Bronchial epithelial cell (primary cell): ENCODE results near the gene KIF3B. TPM values are rescaled to one million over a fixed set of nuclear protein-coding genes. Genes with fewer than 3 reads are reported as not detected.

Source experiments
- DNase-seq: peaks from one replicate; pipeline ENCODE4 v3.0.0-alpha.2; 2010; ENCODE audit warnings: low read depth
- FAIRE-seq: peaks from 2 replicates; lab custom pipeline; 2011; peaks lifted over from hg19 to GRCh38; lab: Jason Lieb, UNC
- H3K27me3 ChIP-seq: 2 replicates; pipeline ENCODE4 v1.5.1; 2011; ENCODE audit warnings: low read length; ENCODE audit not compliant: control insufficient read depth, insufficient read depth
- H3K36me3 ChIP-seq: 2 replicates; pipeline ENCODE4 v1.5.1; 2011; ENCODE audit warnings: low read length; ENCODE audit not compliant: control insufficient read depth, insufficient read depth
- H3K4me3 ChIP-seq: 2 replicates; pipeline ENCODE4 v1.5.1; 2011; ENCODE audit warnings: mild to moderate bottlenecking, low read depth, low read length, control low read depth
- total RNA-seq: library from RNA; depleted of rRNA; stranded (reverse); fragments of >200 nt; gene quantifications from 2 replicates; pipeline ENCODE4 v1.2.1, GENCODE V29; 2014
- TF ChIP-seq, protein P1 (sequence below): IDR thresholded peaks from 2 replicates; pipeline ENCODE4 v1.5.1; 2011; ENCODE audit warnings: mild to moderate bottlenecking, moderate library complexity, low read length, control low read depth, inconsistent platforms; ENCODE audit not compliant: insufficient read depth, severe bottlenecking

The KIF3B gene
- total RNA-seq, 1 donor from 2014 or later = 11.1 TPM

DNA sequence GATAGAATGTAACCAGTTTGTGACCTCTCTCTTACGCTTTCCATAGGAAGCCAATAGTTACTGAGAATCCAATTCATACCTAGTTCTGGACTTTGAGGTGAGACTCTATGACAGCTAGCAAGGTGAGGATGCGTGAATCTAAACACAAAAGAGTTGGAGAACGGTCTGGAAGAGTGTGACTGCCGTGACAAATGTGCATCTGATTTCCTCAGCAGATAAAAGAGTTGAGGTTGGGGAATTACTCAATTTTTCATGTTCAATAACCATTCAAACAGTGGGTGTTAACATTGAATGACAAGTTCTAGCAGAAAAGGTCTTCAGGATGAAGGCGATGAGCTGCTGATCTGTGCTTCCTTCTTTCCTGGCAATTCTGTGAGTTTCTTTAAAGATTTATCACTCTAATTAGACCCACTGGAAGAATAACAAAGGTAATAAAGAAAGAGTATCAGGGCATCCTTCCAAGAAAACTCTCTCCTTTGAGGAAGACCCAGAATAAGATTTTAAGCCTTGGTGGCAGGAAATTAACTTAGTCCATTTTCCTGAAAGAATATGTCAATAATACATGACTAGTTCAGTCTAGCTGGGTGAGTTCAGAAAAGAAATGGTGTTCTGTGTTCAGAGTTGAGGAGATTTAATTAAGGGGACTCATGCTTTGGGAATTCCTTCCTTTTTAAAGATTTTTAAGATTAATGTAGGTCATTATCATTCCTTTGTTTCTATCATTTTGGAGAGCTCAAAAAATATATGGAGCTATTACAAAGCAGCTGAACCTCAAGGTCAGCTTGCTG, 24.5 kb downstream of the KIF3B start:
- FAIRE-seq (no peak), DNase-seq (no peak)
- TF ChIP-seq, protein P1, sequence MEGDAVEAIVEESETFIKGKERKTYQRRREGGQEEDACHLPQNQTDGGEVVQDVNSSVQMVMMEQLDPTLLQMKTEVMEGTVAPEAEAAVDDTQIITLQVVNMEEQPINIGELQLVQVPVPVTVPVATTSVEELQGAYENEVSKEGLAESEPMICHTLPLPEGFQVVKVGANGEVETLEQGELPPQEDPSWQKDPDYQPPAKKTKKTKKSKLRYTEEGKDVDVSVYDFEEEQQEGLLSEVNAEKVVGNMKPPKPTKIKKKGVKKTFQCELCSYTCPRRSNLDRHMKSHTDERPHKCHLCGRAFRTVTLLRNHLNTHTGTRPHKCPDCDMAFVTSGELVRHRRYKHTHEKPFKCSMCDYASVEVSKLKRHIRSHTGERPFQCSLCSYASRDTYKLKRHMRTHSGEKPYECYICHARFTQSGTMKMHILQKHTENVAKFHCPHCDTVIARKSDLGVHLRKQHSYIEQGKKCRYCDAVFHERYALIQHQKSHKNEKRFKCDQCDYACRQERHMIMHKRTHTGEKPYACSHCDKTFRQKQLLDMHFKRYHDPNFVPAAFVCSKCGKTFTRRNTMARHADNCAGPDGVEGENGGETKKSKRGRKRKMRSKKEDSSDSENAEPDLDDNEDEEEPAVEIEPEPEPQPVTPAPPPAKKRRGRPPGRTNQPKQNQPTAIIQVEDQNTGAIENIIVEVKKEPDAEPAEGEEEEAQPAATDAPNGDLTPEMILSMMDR = no peak
- Histone ChIP-seq H3K27me3 (no peaks in the 10 kb centered on the region), H3K36me3 (no peaks in the 10 kb centered on the region), H3K4me3 (no peak overlapping the region)

DNA sequence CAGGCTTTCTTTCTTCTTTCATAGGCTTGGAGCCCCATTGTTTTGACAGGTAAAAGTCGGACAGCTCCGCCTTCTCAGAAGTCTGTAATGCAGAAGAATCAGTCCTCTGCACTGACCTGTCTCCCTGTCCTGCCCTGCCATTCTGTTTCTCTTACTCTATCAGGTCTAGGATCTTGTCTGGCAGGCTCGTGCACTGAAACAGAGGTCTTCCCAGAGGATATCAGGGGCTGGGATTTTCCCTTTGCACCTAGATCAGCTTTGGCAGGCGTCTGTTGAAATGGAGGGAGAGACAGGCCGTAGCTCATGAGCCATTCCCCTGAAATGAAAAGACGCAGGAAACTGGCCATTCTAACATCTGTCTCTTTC, 25.0 kb downstream of the KIF3B start:
- Histone ChIP-seq H3K4me3 (no peak overlapping the region), H3K27me3 (no peaks in the 10 kb centered on the region), H3K36me3 (no peaks in the 10 kb centered on the region)
- DNase-seq = no peak
- no peak for FAIRE-seq
- TF ChIP-seq, protein P1 = no peak

GRCh38 chr20:32304131-32304746, 26.8 kb downstream of the KIF3B start:
- no peak overlapping the region for H3K4me3 ChIP-seq
- FAIRE-seq = no peak
- TF ChIP-seq, protein P1 = no peak

GRCh38 chr20:32312718-32313424, 35.4 kb downstream of the KIF3B start:
- TF ChIP-seq, protein P1 = no peak
- no peaks in the 10 kb centered on the region for H3K27me3 ChIP-seq
- H3K4me3 ChIP-seq = no peak overlapping the region
- no peak for DNase-seq
- H3K36me3 ChIP-seq = peaks cover 11% of the 10 kb centered on the region
- FAIRE-seq = no peak

More at GRCh38 chr20:32304131-32304746, 26.8 kb downstream of the KIF3B start:
- Histone ChIP-seq H3K36me3 (no peaks in the 10 kb centered on the region), H3K27me3 (no peaks in the 10 kb centered on the region)
- DNase-seq = no peak

DNA sequence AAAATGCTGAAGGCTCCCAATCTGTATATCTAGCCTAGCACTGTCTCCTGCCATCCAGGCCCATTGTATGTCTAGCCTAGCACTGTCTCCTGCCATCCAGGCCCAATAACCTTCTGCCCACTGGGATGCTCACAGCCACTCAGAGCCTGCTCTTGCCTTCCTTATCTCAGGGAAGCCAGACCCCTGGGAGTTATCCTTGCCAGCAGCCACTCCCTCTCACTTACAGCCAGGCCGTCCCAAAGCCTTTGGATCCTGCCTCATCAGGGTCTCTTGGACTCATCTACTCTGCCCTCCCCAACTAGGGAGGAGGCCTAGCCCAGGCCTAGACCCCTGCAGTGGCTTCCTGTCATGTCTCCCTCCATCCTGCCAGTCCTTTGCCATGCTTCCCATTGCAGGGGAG, 37.3 kb downstream of the KIF3B start:
- no peak for FAIRE-seq
- no peak for DNase-seq
- Histone ChIP-seq H3K36me3 (peaks cover 11% of the 10 kb centered on the region), H3K27me3 (no peaks in the 10 kb centered on the region), H3K4me3 (no peak overlapping the region)
- TF ChIP-seq, protein P1 = no peak
